NCI-H2171 (cell line): ENCODE data around the gene ENTPD2.
"Not testable (repeated sequence)": the region's sequence is repeated elsewhere in the genome, so short reads cannot be mapped to it uniquely, and the experiment has no call there.

ENCODE experiments used
- DNase-seq: peaks from one replicate; lab custom pipeline; 2025; lab: John Stamatoyannopoulos, UW

The ENTPD2 gene

DNA sequence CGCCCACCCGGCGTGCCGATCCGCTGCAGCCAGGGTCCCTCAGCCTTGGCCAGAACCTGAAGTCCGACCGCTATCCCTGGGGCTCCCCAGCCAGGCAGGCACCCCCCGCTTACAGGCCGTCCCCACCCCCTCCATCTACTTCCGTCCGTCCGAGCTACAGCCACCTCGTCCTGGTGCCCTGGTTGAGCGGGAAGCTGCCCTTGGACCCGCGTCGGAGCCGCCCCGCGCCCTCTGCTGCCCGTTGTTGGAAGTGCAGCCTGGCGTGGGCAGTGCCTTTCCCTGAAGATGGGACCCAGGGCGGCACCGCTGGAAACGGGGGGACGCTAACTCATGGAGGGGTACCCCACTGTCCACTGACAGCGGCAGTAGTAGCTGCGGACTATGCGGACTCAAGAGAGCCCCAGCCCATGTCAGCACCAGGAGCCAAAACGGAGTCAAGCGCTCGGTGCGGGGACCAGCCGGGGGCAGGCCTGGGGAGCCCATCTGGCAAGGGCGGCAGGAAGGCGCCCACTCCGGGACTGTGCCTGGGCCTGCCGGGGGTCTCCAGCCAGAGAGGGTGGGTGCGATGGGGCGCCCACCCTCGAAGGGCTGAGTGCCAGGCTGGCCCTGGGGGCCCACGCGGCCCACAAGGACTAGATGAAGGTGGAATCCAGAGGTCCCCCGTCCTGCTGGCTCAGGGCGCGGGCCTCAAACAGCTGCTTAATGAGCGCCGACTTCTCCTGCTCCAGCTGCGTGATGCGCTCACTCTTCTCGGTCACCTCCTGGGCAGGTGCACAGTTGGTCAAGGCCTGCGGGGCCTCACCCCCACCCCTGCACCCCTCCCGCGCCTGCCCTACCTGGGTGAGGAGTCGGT is 10.4 kb upstream of the ENTPD2 start:
- no peak for DNase-seq

DNA sequence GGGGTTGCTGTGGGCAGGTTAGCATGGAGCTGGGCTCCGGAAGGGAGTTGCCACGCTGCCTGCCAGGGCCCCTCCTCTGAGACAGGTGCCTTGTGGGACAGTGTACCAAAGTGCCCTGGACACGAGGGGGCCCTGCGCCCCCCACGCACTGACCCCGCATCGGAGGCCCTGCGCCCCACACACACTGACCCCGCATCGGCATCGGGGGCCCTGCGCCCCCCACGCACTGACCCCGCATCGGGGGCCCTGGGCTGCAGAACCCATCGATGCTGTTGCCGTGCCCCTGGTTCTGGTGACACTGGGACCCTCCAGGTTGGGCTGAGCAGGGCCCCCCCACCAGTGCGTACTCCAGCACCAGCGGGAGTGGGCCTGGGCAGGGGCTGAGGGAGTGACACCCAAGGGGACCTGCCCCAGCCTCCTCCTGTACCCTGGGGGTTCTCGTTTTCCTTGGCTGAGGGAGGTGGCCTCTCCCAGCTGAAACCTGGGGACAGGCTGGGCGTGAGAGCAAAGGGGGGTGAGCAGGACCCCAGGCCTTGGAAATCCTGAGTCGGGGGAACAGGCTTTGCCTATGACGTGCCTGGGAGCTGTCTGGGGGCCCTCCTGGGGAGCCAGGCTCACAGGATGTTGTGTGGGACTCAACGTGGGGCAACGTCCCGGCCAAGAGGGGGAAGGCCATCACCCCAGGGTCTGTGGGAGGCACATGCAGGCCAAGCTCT is 9.6 kb upstream of the ENTPD2 start:
- no peak for DNase-seq

DNA sequence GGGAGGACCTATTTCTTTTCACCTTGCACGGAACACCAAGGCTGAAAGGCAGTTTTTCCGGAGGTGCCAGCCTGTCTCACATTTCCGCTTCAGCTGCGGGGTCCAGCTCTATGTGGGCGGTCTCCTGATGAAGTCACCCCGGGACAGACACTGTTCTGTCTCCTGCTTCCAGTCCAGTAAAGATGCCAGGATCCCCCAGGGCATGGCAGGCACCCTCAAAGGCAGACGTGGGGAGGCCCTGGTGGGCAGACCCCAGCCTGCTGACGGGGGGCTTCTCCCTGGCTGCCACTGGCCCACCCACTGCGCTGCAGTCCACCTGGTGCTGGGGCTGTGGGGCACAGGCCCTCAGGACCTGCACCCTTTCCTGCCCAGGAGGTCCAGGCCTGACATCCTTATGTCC is 8.9 kb upstream of the ENTPD2 start:
- not testable (repeated sequence) for DNase-seq

DNA sequence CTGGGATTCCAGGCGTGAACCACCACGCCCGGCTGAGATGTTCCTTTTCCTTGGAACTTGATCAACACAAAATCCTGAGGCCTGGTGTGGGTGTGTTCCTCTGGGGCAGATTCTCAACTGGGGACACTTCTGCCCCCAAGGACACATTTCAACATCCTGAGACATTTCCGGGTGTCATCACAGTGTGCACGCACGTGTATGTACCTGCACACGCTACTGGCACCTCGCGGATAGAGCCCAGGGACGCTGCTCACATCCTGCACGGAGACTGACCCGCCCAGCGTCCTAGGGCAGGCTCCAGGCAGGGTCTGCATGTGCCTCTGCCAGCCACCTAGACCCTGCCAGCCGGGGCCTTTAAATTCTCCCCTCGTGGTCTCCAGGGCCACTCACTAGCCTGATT is 8.5 kb upstream of the ENTPD2 start:
- DNase-seq, result no peak

- peak; percentile 82 for DNase-seq
Measured at GRCh38 chr9:137058521-137059234, 4.8 kb upstream of the ENTPD2 start.

- DNase-seq, result peak; percentile 90
Measured at GRCh38 chr9:137057545-137057944, 3.7 kb upstream of the ENTPD2 start.

DNA sequence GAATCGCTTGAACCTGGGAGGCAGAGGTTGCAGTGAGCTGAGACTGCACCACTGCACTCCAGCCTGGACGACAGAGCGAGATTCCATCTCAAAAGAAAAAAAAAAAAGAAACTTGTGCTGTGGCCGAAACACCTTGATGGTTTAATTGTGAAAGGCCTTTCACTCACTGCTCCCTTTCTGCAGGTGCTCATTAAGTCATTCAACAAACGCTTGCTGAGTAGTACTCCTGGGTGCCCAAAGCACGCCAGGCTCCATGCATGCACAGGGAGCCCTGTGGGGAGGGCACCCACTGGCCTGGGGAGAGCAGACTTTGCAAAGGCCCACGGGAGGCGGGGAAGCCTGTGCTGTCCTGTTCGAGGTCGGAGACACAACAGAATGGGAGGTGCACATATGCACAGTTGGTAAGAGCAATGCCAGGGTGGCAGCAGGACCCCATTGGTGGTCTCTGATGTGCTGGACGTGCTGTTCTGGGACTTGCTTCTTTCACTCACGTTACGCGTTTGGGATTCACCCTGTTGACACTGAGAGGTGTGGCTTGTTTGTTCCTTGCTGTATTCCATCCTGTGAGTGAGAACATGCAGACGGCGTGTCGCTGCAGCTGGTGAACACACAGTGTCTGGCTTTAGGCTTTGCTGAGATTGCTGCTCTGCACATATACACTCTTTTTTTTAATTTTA is 3.0 kb upstream of the ENTPD2 start:
- DNase-seq, result peak; percentile 58

GRCh38 chr9:137055385-137056364 is 1.8 kb upstream of the ENTPD2 start:
- DNase-seq, result no peak

- no peak for DNase-seq
Measured at GRCh38 chr9:137054932-137055384, 1.1 kb upstream of the ENTPD2 start.

DNA sequence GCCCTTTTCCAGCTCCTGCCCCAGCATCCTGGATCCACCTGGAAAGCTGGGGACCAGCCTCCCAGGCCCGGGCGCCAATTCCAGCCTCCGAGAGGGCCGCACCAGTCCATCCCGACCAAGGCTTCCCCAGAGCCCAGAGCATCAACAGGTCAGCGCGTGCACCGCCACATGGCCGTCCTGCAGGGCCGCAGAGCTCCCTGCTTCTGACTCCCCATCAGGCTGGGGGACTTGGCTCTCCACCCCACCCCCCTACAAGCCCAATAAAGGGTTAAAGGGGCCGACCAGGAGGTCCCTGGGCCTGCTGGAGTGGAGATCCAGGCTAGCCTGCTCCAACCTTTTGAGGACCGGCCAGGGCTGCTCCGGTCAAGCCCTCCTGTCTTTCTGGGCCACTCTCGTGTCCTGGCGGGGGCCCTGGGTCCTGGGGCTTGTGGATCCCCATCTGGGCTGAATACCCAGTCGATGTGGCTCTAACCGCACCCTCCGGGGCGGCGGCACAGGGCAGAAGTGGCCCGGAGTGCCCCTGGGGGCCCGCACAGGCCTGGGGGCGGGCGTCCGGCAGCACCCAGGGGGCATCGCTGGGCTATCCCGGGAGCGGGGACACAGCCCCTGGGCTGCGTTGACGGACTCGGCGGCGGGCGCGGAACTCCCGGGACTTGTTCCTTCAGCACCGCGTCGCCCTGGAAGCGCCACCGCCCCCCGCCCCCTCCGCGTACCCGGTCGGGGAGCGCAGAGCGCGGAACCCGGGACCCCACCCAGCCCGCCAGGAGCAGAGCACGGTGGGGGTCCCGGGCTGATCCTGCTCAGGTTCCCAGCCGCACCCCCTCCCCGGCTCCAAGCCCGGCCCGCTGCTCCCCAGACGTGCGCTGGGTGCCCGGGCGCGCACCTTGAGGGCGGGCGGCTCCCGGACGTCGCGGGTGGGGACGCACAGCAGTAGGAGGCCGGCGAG is 590 bp downstream of the ENTPD2 start:
- DNase-seq, result no peak

DNA sequence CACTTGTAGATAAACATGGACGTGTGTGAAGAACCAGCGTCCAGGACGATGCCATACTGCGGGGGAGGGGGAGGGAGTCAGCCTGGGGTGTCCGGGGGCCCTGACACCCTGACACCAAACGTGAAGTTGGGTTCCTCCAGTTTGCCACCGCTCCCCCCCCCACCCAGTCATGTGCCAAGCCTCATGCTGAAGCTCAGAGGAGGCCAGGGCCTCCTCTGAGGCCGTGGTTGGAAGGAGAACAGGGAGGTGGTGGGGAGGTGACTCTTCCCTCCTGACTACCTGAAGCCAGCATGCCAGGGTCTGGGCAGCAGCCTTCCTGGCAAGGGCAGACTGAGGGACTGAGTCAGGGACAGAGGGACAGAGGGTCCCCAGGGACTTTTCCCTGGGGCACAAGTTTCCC is 1.6 kb downstream of the ENTPD2 start:
- no peak for DNase-seq

GRCh38 chr9:137051145-137051724 is 2.6 kb downstream of the ENTPD2 start:
- no peak for DNase-seq

DNA sequence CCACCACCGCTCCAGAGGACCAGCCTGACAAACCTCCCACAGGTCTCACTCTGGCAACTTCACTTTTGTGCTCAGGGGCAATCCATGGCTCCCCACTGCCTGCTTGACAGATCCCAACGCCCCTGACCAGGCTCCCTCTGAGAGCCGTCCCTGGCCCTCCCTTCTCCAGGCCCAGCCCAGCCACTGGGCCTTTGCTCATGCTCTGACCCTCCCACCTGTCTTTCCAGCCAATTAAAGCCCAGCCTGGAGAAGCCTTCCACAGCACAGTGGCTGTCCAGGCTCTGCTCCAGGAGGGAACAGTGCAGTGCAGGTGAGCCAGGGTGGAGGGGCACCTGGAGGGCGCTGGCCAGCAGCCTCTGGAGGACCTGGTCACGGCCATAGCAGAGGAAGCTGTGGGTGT is 3.3 kb downstream of the ENTPD2 start:
- no peak for DNase-seq

DNA sequence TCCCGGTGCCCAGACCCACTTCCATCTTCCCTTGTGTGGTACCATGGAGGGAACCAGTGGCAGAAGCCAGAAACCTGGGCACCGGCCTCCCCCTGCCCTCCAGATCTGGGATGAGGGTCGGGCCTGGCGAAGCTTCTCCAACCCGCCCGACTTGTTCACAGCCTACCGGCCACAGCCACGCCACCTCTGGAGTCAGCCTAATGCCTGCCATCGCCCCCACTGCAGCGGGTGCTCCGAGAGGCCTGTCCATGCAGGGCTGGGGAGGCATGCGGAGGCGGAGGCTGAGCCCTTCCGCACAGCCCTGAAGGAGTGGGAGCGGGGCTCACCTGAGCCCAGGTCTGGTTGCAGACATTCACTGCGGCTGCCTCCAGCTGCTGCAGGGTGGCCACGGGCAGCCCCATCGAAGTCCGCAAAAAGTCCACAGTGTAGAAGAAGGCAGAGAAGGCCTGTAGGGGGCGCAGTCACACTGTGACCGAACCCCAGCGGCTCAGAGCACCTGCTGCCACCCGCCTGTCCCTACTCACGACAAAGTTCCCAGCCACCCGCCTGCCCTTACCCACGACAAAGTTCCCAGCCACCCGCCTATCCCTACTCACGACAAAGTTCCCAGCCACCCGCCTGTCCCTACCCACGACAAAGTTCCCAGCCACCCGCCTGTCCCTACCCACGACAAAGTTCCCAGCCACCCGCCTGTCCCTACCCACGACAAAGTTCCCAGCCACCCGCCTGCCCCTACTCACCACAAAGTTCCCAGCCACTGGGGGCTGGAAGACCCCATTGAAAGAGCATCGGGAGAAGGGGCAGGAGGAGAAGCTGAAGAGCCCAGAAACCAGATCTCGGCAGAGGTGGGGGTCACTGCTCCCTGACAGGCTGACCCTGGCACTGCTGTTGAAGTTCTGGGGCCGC is 4.1 kb downstream of the ENTPD2 start:
- DNase-seq, result peak; percentile 55

- no peak for DNase-seq
Measured at GRCh38 chr9:137048655-137049543, 5.0 kb downstream of the ENTPD2 start.

DNA sequence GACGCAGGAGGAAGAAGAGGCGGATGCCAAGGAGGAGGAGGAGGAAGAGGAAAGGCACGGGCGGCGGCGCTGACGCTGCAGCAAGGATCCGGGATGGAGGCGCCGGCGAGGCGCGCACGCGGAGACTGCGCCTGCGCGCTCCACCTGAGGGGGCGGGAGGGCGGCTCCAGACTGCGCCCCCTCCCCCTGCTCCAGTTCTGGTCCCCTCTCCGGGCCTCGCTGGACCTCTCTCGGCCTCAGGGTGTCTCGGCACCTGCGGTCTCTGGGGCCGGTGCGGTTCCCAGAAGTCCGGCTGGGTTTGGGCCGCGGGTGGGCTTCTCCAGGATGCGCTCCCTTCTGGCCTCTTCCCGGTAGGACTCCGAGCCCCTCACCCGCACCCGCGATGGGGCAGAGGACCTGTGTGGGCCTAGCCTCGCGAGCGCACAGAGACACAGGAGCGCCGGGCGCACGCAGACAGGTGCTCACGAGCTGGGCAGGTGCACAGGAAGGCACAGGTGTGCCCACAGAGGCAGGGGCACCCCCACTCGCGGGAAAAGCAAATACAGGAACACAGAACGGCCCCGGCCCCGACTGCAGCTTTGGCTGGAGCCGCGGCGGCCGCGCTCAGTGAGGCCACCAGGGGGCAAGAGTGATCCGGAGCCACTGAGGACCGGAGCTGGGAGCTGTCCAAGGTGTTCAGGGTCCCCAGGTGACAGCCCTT is 7.6 kb downstream of the ENTPD2 start, which contains the start of gene NPDC1:
Gene NPDC1, minus strand, starts transcription at position 90 of the 700 bp plus-strand sequence. CDS start 188 bp downstream, outside the sequence.
- DNase-seq, result peak; percentile 86
